T-helper 22 cell (primary cell): Measurements from ENCODE around the gene SCARF2.
"Not testable (repeated sequence)": the region's sequence is repeated elsewhere in the genome, so short reads cannot be mapped to it uniquely, and the experiment has no call there.

ENCODE experiments used
- DNase-seq: peaks from one replicate; pipeline ENCODE4 v3.0.0-alpha.2; 2020; ENCODE audit warnings: low read depth

The SCARF2 gene

GRCh38 chr22:20427104-20427944 is 10.3 kb downstream of the SCARF2 start:
- no peak for DNase-seq

- no peak for DNase-seq
Observed at GRCh38 chr22:20426259-20426615, 11.4 kb downstream of the SCARF2 start.

- DNase-seq: no peak
Observed at GRCh38 chr22:20425566-20426258, 11.9 kb downstream of the SCARF2 start.

GRCh38 chr22:20424932-20425565 is 12.6 kb downstream of the SCARF2 start:
- no peak for DNase-seq

- no peak for DNase-seq
Observed at GRCh38 chr22:20424568-20424931, 13.1 kb downstream of the SCARF2 start.

- no peak for DNase-seq
Observed at GRCh38 chr22:20423906-20424551, 13.6 kb downstream of the SCARF2 start.

- no peak for DNase-seq
Observed at GRCh38 chr22:20423008-20423905, 14.4 kb downstream of the SCARF2 start.

- no peak for DNase-seq
Observed at GRCh38 chr22:20422271-20423007, 15.2 kb downstream of the SCARF2 start.

GRCh38 chr22:20421507-20421874 is 16.1 kb downstream of the SCARF2 start:
- no peak for DNase-seq

- DNase-seq: no peak
Observed at GRCh38 chr22:20420157-20420842, 17.3 kb downstream of the SCARF2 start.

GRCh38 chr22:20419664-20419951 is 18.0 kb downstream of the SCARF2 start:
- DNase-seq: no peak

GRCh38 chr22:20418211-20418788 is 19.3 kb downstream of the SCARF2 start:
- peak; percentile 53 for DNase-seq

- not testable (repeated sequence) for DNase-seq
Observed at GRCh38 chr22:20415699-20416098, 21.9 kb downstream of the SCARF2 start.

- not testable (repeated sequence) for DNase-seq
Observed at GRCh38 chr22:20415241-20415640, 22.4 kb downstream of the SCARF2 start.

- no peak for DNase-seq
Observed at GRCh38 chr22:20414450-20414849, 23.2 kb downstream of the SCARF2 start.

GRCh38 chr22:20414059-20414440 is 23.6 kb downstream of the SCARF2 start:
- DNase-seq: no peak

GRCh38 chr22:20413217-20414058 is 24.2 kb downstream of the SCARF2 start:
- no peak for DNase-seq

- DNase-seq: no peak
Observed at GRCh38 chr22:20412474-20413216, 25.0 kb downstream of the SCARF2 start.
